Mesendoderm (in vitro differentiated cells): ENCODE measurements around the gene TOB1.

Source experiments
- DNase-seq: peaks from one replicate; pipeline ENCODE4 v3.0.0; 2013
- H2AK5ac ChIP-seq: 2 replicates; pipeline ENCODE4 v1.6.1; 2013; ENCODE audit warnings: low read length, inconsistent platforms
- H2BK120ac ChIP-seq: 2 replicates; pipeline ENCODE4 v1.6.1; 2013; ENCODE audit warnings: low read depth, mild to moderate bottlenecking, low read length, moderate library complexity, mixed read lengths
- H2BK15ac ChIP-seq: replicated peaks from 2 replicates; pipeline ENCODE4 v1.6.1; 2013; ENCODE audit warnings: low read depth, mild to moderate bottlenecking, moderate library complexity
- H2BK5ac ChIP-seq: 2 replicates; pipeline ENCODE4 v1.6.1; 2013; ENCODE audit warnings: low read length, inconsistent platforms
- H3K18ac ChIP-seq: 2 replicates; pipeline ENCODE4 v1.6.1; 2013; ENCODE audit warnings: mild to moderate bottlenecking, low read length, mixed read lengths
- H3K23ac ChIP-seq: one replicate; pipeline ENCODE4 v1.6.1; 2013; ENCODE audit warnings: low read length
- H3K27ac ChIP-seq: 2 replicates; pipeline ENCODE4 v1.5.1; 2013; ENCODE audit warnings: low read depth, mild to moderate bottlenecking, inconsistent platforms, low read length, moderate library complexity
- H3K27me3 ChIP-seq: 2 replicates; pipeline ENCODE4 v1.6.1; 2013; ENCODE audit warnings: low read length, control low read depth, mild to moderate bottlenecking, inconsistent platforms; ENCODE audit not compliant: insufficient read depth, poor library complexity
- H3K36me3 ChIP-seq: 2 replicates; pipeline ENCODE4 v1.6.1; 2013; ENCODE audit warnings: low read length, inconsistent platforms; ENCODE audit not compliant: control insufficient read depth, insufficient read depth
- H3K4ac ChIP-seq: one replicate; pipeline ENCODE4 v1.6.1; 2013; ENCODE audit warnings: low read depth, mild to moderate bottlenecking, low read length, moderate library complexity
- H3K4me1 ChIP-seq: 2 replicates; pipeline ENCODE4 v1.6.1; 2013; ENCODE audit warnings: low read depth, low read length, inconsistent platforms; ENCODE audit not compliant: control insufficient read depth
- H3K4me2 ChIP-seq: 2 replicates; pipeline ENCODE4 v1.6.1; 2013; ENCODE audit warnings: low read length
- H3K4me3 ChIP-seq: 2 replicates; pipeline ENCODE4 v1.5.1; 2013; ENCODE audit warnings: mild to moderate bottlenecking, low read length
- H3K56ac ChIP-seq: one replicate; pipeline ENCODE4 v1.6.1; 2013; ENCODE audit warnings: low read length
- H3K79me1 ChIP-seq: 2 replicates; pipeline ENCODE4 v1.6.1; 2013; ENCODE audit warnings: low read length, inconsistent platforms
- H3K79me2 ChIP-seq: 2 replicates; pipeline ENCODE4 v1.6.1; 2013; ENCODE audit warnings: mild to moderate bottlenecking, low read length; ENCODE audit not compliant: control insufficient read depth, insufficient read depth
- H3K9ac ChIP-seq: 2 replicates; pipeline ENCODE4 v1.6.1; 2013; ENCODE audit warnings: low read length, inconsistent platforms
- H4K5ac ChIP-seq: one replicate; pipeline ENCODE4 v1.6.1; 2013; ENCODE audit warnings: low read length
- H4K8ac ChIP-seq: one replicate; pipeline ENCODE4 v1.6.1; 2013; ENCODE audit warnings: low read depth, mild to moderate bottlenecking, control low read depth, low read length, moderate library complexity
- WGBS: extraction: QIAGEN DNeasy Blood & Tissue Kit; methylation state at CpG from one replicate; pipeline ENCODE4 v1.1.7; 2013; ENCODE audit warnings: low lambda C conversion rate, missing lambda C conversion rate; ENCODE audit not compliant: insufficient coverage; ENCODE audit errors: extremely low coverage; 5-methylcytosine and 5-hydroxymethylcytosine counted together

Gene TOB1

DNA sequence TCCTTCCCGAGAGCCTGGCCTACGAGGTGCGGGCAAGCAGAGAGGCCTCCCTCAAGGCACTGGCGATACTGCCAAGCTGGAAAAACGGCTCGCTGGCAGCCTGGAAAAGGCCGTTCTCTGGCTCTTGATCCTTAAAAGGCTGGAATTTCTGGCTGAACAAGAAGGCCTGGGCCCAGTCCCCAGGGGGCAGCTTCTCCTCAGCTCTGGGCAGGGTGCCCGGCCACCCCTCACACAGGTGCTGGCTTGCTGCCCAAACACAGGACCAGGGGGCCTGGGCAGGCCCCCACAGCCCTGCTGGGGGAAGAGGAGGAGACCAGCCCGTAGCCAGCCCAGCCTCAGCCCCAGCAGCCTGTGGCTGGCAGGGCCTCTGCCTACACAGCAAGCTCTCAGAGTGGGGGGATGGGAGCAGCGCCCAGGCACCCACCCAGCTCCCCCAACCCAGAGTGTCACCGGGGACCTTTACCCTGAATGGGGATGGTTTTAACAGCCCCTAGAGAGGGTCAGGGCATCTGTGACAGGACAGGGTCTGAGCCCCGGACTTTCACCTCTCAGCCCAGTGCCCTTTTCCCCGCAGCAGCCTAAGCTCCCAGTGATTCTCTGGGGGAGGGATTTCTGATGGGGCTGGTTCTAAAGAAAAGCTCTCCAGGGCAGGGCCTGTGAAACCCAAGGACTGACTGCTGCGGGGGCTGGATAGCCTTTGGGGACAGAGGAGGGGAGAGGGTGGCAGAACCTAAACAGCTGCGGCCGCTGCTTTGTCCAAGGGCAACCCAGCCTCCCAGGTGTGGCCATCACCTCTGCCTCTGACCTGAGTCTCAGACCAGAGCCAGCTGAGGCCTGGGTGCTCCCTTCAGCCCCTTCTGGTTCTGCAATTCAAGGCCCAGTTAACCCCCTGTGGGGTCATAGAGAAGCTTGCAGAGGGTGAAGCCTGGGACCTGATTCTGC lies 38.6 kb upstream of the TOB1 start:
- H3K4me1 ChIP-seq, result peaks cover 4% of the 10 kb centered on the region

DNA sequence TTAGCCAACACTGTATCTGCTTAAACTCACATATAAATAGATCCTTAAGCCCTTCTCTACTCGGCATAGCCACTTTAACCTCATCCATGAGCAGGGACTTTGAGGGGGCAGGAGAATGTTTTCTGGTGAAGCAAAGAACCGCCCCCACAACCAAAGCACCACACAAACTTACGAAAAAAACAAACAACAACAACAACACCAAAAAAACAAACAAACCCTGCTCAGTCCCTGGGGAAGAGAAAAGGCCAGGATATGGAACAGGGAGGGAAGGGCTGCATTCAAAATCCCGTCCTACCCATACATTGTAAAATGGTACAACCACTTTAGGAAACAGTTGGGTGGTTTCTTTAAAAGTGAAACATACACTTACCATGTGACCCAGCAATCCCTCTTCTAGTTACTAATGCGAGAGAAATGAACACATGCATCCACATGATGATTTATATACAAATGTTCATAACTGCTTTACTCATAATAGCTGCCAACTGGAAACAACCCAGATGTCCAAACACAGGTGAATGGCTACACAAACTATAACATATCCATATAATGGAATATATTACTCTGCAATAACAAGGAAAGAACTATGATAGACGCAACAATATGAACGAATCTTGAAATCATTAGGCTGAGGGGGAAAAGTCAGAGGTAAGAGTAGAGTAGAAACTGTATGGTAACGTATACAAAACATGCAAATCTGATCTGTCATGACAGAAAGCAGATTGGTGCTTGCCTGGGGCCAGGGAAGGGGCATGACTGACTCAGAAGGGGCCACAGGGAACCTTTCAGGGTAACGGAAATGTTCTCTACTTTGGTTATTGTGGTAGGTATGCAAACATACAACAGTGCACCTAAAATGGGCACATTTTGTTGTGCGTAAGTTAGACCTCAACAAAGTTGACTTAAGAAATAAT lies 37.7 kb upstream of the TOB1 start:
- Histone ChIP-seq H2BK15ac (no peak overlapping the region), H3K23ac (no peak overlapping the region), H2BK120ac (no peak overlapping the region), H3K36me3 (no peaks in the 10 kb centered on the region), H3K4me3 (no peak overlapping the region), H3K4me1 (peaks cover 2% of the 10 kb centered on the region), H3K79me2 (no peaks in the 10 kb centered on the region), H3K27me3 (no peaks in the 10 kb centered on the region), H3K79me1 (no peaks in the 10 kb centered on the region), H3K4me2 (no peak overlapping the region), H3K27ac (no peak overlapping the region), H2AK5ac (no peak overlapping the region), H3K56ac (peak overlapping the region; percentile 35), H3K9ac (no peak overlapping the region), H2BK5ac (no peak overlapping the region), H3K18ac (no peak overlapping the region), H3K4ac (no peak overlapping the region), H4K8ac (no peak overlapping the region), H4K5ac (no peak overlapping the region)
- 100% methylated on average over 1 of the region's 10 CpGs for WGBS
- no peak for DNase-seq

More for the DNA sequence above, 38.6 kb upstream of the TOB1 start:
- Histone ChIP-seq H4K8ac (no peak overlapping the region), H3K79me2 (no peaks in the 10 kb centered on the region), H3K36me3 (no peaks in the 10 kb centered on the region), H2BK15ac (no peak overlapping the region), H3K4ac (no peak overlapping the region), H3K27me3 (no peaks in the 10 kb centered on the region), H3K4me3 (no peak overlapping the region), H3K9ac (no peak overlapping the region), H2BK120ac (no peak overlapping the region), H4K5ac (no peak overlapping the region), H3K23ac (no peak overlapping the region), H3K4me2 (no peak overlapping the region), H3K18ac (peak overlapping the region; percentile 29), H3K56ac (peak overlapping the region; percentile 47), H3K27ac (no peak overlapping the region), H3K79me1 (no peaks in the 10 kb centered on the region), H2AK5ac (no peak overlapping the region), H2BK5ac (no peak overlapping the region)
- no CpG with 5 or more reads among the region's 16 CpGs for WGBS
- no peak for DNase-seq

GRCh38 chr17:50902372-50903353 lies 36.5 kb upstream of the TOB1 start:
- H3K4ac ChIP-seq, result no peak overlapping the region
- no peak for DNase-seq
- H3K56ac ChIP-seq, result no peak overlapping the region
- peaks cover 2% of the 10 kb centered on the region for H3K4me1 ChIP-seq
- no peaks in the 10 kb centered on the region for H3K79me1 ChIP-seq
- no peak overlapping the region for H2BK120ac ChIP-seq
- no peak overlapping the region for H3K18ac ChIP-seq
- H2AK5ac ChIP-seq, result no peak overlapping the region
- no CpG with 5 or more reads among the region's 9 CpGs for WGBS
- no peak overlapping the region for H3K9ac ChIP-seq
- no peaks in the 10 kb centered on the region for H3K36me3 ChIP-seq
- no peaks in the 10 kb centered on the region for H3K79me2 ChIP-seq
- H2BK15ac ChIP-seq, result no peak overlapping the region
- no peak overlapping the region for H3K4me3 ChIP-seq
- no peak overlapping the region for H3K4me2 ChIP-seq
- no peak overlapping the region for H4K8ac ChIP-seq
- H3K27me3 ChIP-seq, result no peaks in the 10 kb centered on the region
- H3K27ac ChIP-seq, result no peak overlapping the region
- no peak overlapping the region for H2BK5ac ChIP-seq
- no peak overlapping the region for H4K5ac ChIP-seq
- H3K23ac ChIP-seq, result no peak overlapping the region

- Histone ChIP-seq H4K5ac (no peak overlapping the region), H3K79me1 (no peaks in the 10 kb centered on the region), H3K36me3 (no peaks in the 10 kb centered on the region), H2AK5ac (no peak overlapping the region), H3K4me2 (no peak overlapping the region), H3K27ac (no peak overlapping the region), H3K4me3 (no peak overlapping the region), H4K8ac (no peak overlapping the region), H3K79me2 (no peaks in the 10 kb centered on the region), H3K18ac (no peak overlapping the region), H2BK5ac (no peak overlapping the region), H2BK15ac (no peak overlapping the region), H2BK120ac (no peak overlapping the region), H3K56ac (no peak overlapping the region), H3K23ac (no peak overlapping the region), H3K4me1 (peaks cover 2% of the 10 kb centered on the region), H3K27me3 (no peaks in the 10 kb centered on the region), H3K9ac (no peak overlapping the region), H3K4ac (no peak overlapping the region)
- WGBS, result no CpG with 5 or more reads among the region's 7 CpGs
- no peak for DNase-seq
These were observed 34.3 kb upstream of the TOB1 start for GRCh38 chr17:50900383-50900892.
